PFSK-1 (cell line): ENCODE data around the gene EGLN2.

Experiments used
- FOXP2 ChIP-seq: optimal IDR thresholded peaks from 2 replicates; pipeline ENCODE3; 2011; ENCODE audit warnings: borderline replicate concordance, control low read depth, inconsistent platforms; ENCODE audit not compliant: insufficient read depth; ENCODE audit errors: extremely low read length, extremely low read depth
- POLR2AphosphoS5 ChIP-seq: IDR thresholded peaks from 2 replicates; pipeline ENCODE4 v1.6.1; 2012; ENCODE audit warnings: low read depth, mild to moderate bottlenecking, control low read depth, low read length, moderate library complexity
- REST ChIP-seq, 2 experiments: IDR thresholded peaks; 2 replicates each; pipeline versions ENCODE4 v1.6.1 to v1.8.0; 2011 to 2012; ENCODE audit warnings: low read depth in 2 of 2, low read length in 2 of 2, control low read depth in 1 of 2, inconsistent platforms in 1 of 2, mild to moderate bottlenecking in 1 of 2, moderate library complexity in 1 of 2; ENCODE audit not compliant: insufficient read depth in 1 of 2
- SIN3A ChIP-seq: IDR thresholded peaks from 2 replicates; pipeline ENCODE4 v1.6.1; 2012; ENCODE audit warnings: mild to moderate bottlenecking, low read length, moderate library complexity, borderline replicate concordance; ENCODE audit not compliant: insufficient read depth
- TAF1 ChIP-seq: IDR thresholded peaks from 2 replicates; pipeline ENCODE4 v1.6.1; 2012; ENCODE audit warnings: low read length, control low read depth, borderline replicate concordance; ENCODE audit not compliant: insufficient read depth

Gene EGLN2

DNA sequence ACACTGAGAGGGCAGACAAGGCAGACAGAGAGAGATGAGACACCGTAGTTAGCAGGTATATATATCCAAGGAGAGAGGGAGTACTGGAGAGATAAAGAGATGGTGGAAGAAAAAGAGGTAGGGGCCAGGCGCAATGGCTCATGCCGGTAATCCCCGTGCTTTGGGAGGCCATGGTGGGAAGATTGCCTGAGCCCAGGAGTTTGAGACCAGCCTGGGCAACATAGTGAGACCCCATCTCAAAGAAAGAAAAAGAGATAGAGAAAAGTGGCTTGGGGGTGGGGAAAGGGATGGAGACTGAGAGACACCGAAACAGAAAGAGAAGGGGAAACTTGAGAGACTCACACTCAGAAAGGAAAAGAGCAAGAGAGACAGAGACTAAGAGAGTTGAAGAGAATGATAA, 18.4 kb upstream of the EGLN2 start:
- TF ChIP-seq FOXP2 (no peak), TAF1 (no peak), REST (IDR thresholded peaks at IDR 0.05; ENCODE audit: insufficient read depth in 1 of 2, low read depth in 2 of 2, low read length in 2 of 2) (no peak), SIN3A (no peak), POLR2AphosphoS5 (no peak)

DNA sequence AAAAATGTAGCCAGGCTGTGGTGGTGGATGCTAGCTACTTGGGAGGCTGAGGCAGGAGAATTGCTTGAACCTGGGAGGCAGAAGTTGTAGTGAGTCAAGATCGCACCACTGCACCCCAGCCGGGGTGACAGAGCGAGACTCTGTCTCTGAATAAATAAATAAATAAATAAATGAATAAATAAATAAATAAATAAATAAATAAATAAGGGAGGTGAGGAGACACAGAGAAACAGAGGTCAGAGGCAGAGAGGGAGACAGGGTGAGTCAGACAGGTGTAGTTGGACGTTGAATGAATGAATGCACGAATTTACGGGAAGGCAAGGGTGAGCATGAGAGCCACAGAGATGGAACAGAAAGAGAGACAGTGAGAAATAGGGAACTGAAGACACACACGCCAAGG, 17.9 kb upstream of the EGLN2 start:
- no peak for TF ChIP-seq POLR2AphosphoS5
- TF ChIP-seq FOXP2, result no peak
- TF ChIP-seq TAF1, result no peak
- no peak for TF ChIP-seq SIN3A
- TF ChIP-seq REST (IDR thresholded peaks at IDR 0.05; ENCODE audit: insufficient read depth in 1 of 2, low read depth in 2 of 2, low read length in 2 of 2), result no peak

- TF ChIP-seq POLR2AphosphoS5 (no peak), TAF1 (no peak)
Observed at GRCh38 chr19:40783711-40784110, 15.3 kb upstream of the EGLN2 start.

GRCh38 chr19:40785526-40785925, 13.5 kb upstream of the EGLN2 start:
- TF ChIP-seq FOXP2, result no peak
- TF ChIP-seq TAF1, result no peak
- no peak for TF ChIP-seq SIN3A
- no peak for TF ChIP-seq POLR2AphosphoS5
- no peak for TF ChIP-seq REST (IDR thresholded peaks at IDR 0.05; ENCODE audit: insufficient read depth in 1 of 2, low read depth in 2 of 2, low read length in 2 of 2)

GRCh38 chr19:40786060-40787037, 12.6 kb upstream of the EGLN2 start:
- TF ChIP-seq FOXP2, result no peak
- TF ChIP-seq REST (IDR thresholded peaks at IDR 0.05; ENCODE audit: insufficient read depth in 1 of 2, low read depth in 2 of 2, low read length in 2 of 2), result no peak
- no peak for TF ChIP-seq POLR2AphosphoS5
- no peak for TF ChIP-seq TAF1
- TF ChIP-seq SIN3A, result no peak
